Kidney (tissue), 14 donors: ENCODE data around the gene ATP7B. TPM values are rescaled to one million over a fixed set of nuclear protein-coding genes. Genes with fewer than 3 reads are reported as not detected.

Experiments
- DNase-seq, 5 donors: peaks; one replicate each; pipeline ENCODE4 v3.0.0-alpha.2; 2013 to 2020
- FAIRE-seq: peaks from 2 replicates; lab custom pipeline; 2012; peaks lifted over from hg19 to GRCh38; lab: Jason Lieb, UNC
- H3K27ac ChIP-seq, 2 donors: one replicate each; pipeline ENCODE4 v1.7.0; 2013; ENCODE audit warnings: low read depth in 2 of 2, low read length in 2 of 2, inconsistent platforms in 1 of 2
- H3K27me3 ChIP-seq: one replicate; pipeline ENCODE4 v1.7.1; 2013; ENCODE audit warnings: low read length, inconsistent platforms; ENCODE audit not compliant: control insufficient read depth, insufficient read depth
- H3K36me3 ChIP-seq, 3 donors: one replicate each; pipeline versions ENCODE4 v1.7.0 to v1.7.1; 2013; ENCODE audit warnings: low read length in 3 of 3, control low read depth in 1 of 3, inconsistent platforms in 1 of 3; ENCODE audit not compliant: insufficient read depth in 3 of 3, control insufficient read depth in 2 of 3
- H3K4me1 ChIP-seq, 3 donors: one replicate each; pipeline versions ENCODE4 v1.7.0 to v1.7.1; 2013; ENCODE audit warnings: low read length in 3 of 3, inconsistent platforms in 1 of 3, low read depth in 1 of 3; ENCODE audit not compliant: control insufficient read depth in 2 of 3, insufficient read depth in 2 of 3
- H3K4me3 ChIP-seq, 3 donors: one replicate each; pipeline versions ENCODE4 v1.7.0 to v1.8.1; 2013; ENCODE audit warnings: low read length in 3 of 3, control low read depth in 1 of 3, inconsistent platforms in 1 of 3
- H3K9ac ChIP-seq, 3 donors: one replicate each; pipeline versions ENCODE4 v1.7.0 to v1.7.1; 2013; ENCODE audit warnings: low read length in 3 of 3, control low read depth in 1 of 3, inconsistent platforms in 1 of 3
- H3K9me3 ChIP-seq, 3 donors: one replicate each; pipeline versions ENCODE4 v1.7.0 to v1.7.1; 2013; ENCODE audit warnings: low read length in 3 of 3, control low read depth in 1 of 3, inconsistent platforms in 1 of 3; ENCODE audit not compliant: control insufficient read depth in 2 of 3, insufficient read depth in 1 of 3
- CTCF ChIP-seq: IDR thresholded peaks from 3 replicates; pipeline ENCODE4 v1.5.1; 2012; ENCODE audit warnings: mild to moderate bottlenecking, moderate library complexity, borderline replicate concordance; ENCODE audit not compliant: insufficient read depth; ENCODE audit errors: extremely low read depth
- intact Hi-C: fragments of 100-400 bp; cut with DNase I; formaldehyde crosslinking; loops from one replicate; pipeline ENCODE4 v1.11.1; 2022
- polyA plus RNA-seq: library from polyadenylated mRNA; stranded (reverse); fragments of 350-450 nt; fragmentation: Illumina TruSeq; extraction: RNeasy Lipid Tissue Mini Kit (QIAGEN cat#74804); gene quantifications from one replicate; pipeline ENCODE4 v1.2.3, GENCODE V29; 2014; ENCODE audit warnings: low read depth, low replicate concordance; ENCODE audit not compliant: insufficient read depth
- total RNA-seq: library from RNA; stranded (reverse); fragmentation: NEBNext Ultra II Directional; extraction: Animal tissue kit (Norgen Biotek cat#: 25700); gene quantifications from one replicate; pipeline ENCODE4 v1.2.1, GENCODE V29; 2021
- donor health status: control.
- donor health status: control.
- donor health status: control.
- donor health status: control.
- donor health status: control.
- donor health status: DM: yes; HTN: yes; CAD: no.
- donor health status: Normal renal cell carcinoma (clear cell type).

ATP7B gene
- total and polyA plus RNA-seq, 2 donors from 2014 or later: 2.0 to 5.7 TPM

DNA sequence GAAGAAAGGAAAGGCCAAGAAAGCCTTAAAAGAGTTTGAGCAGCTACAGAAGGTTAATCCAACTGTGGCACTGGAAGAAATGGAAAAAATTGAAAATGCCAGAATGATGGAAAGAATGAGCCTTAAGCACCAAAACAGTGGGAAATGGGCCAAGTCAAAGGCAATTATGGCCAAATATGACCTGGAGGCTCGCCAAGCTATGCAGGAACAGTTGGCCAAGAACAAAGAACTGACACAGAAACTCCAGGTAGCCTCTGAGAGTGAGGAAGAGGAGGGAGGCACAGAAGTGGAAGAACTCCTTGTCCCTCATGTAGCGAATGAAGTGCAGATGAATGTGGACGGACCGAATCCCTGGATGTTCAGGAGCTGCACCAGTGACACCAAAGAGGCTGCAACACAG lies 18.3 kb upstream of the ATP7B start:
- Histone ChIP-seq H3K27me3 (no peaks in the 10 kb centered on the region), H3K9me3 (no peaks in the 10 kb centered on the region), H3K9ac (no peak overlapping the region), H3K27ac (no peak overlapping the region), H3K36me3 (peaks cover 4 to 11% (median 5%) of the 10 kb centered on the region in 3 donors), H3K4me3 (no peak overlapping the region), H3K4me1 (peaks cover 0 to 6% (median 0%) of the 10 kb centered on the region in 3 donors)
- DNase-seq (no peak), FAIRE-seq (no peak)
- TF ChIP-seq CTCF: no peak
- intact Hi-C loops: no loop called here

DNA sequence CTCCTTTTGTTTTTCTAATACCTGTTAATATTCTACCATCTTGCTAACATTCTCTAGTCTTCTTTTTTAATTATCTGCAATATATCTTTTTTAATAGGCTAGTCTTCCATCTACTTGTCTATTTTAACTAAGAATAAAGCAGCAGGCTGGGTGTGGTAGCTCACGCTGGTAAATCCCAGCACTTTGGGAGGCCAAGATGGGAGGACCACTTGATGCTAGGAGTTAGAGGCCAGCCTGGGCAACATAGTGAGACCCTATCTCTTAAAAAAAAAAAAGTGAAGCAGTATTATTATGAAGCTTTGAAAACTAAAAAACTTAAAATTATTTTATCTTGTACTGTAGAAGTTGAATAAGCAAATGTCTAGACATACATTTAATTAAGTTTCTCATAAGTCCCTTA lies 16.6 kb upstream of the ATP7B start:
- no peak for TF ChIP-seq CTCF
- FAIRE-seq (no peak), DNase-seq (no peak)
- H3K27ac ChIP-seq: no peak overlapping the region
- H3K9ac ChIP-seq: no peak overlapping the region
- no peaks in the 10 kb centered on the region for H3K27me3 ChIP-seq
- H3K4me3 ChIP-seq: no peak overlapping the region
- peaks cover 0 to 6% (median 0%) of the 10 kb centered on the region in 3 donors for H3K4me1 ChIP-seq
- H3K36me3 ChIP-seq: peaks cover 4 to 16% (median 10%) of the 10 kb centered on the region in 3 donors
- intact Hi-C loops: no loop called here
- H3K9me3 ChIP-seq: no peaks in the 10 kb centered on the region

DNA sequence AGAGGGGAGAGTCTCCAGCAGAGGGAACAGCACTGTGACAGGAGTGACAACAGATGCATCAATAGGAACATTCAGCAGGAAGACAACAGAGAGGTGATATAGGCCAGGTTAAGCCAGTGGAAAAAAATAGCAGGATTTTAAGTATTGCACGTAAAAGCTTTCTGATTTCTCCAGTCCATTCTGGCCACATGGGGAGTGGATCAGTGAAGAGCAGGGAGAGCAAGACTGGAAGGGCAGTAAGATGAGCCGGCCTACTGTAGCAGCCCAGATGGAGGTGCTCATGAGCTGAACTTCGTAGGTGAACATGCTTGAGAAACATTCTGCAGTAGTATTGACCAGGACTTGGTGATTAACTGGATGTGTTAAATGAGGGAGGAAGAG lies 15.0 kb upstream of the ATP7B start:
- TF ChIP-seq CTCF: no peak
- DNase-seq: no peak
- Histone ChIP-seq H3K27me3 (no peaks in the 10 kb centered on the region), H3K36me3 (peaks cover 4 to 16% (median 10%) of the 10 kb centered on the region in 3 donors), H3K9ac (no peak overlapping the region), H3K4me3 (no peak overlapping the region), H3K9me3 (no peaks in the 10 kb centered on the region), H3K4me1 (peaks cover 0 to 6% (median 0%) of the 10 kb centered on the region in 3 donors), H3K27ac (no peak overlapping the region)
- FAIRE-seq: no peak
- intact Hi-C loops: no loop called here
